ENCODE results near the gene FGG. TPM values are rescaled to one million over a fixed set of nuclear protein-coding genes. Genes with fewer than 3 reads are reported as not detected.

FGG gene
- total RNA-seq, 2 experiments from 2014 or later: not detected

DNA sequence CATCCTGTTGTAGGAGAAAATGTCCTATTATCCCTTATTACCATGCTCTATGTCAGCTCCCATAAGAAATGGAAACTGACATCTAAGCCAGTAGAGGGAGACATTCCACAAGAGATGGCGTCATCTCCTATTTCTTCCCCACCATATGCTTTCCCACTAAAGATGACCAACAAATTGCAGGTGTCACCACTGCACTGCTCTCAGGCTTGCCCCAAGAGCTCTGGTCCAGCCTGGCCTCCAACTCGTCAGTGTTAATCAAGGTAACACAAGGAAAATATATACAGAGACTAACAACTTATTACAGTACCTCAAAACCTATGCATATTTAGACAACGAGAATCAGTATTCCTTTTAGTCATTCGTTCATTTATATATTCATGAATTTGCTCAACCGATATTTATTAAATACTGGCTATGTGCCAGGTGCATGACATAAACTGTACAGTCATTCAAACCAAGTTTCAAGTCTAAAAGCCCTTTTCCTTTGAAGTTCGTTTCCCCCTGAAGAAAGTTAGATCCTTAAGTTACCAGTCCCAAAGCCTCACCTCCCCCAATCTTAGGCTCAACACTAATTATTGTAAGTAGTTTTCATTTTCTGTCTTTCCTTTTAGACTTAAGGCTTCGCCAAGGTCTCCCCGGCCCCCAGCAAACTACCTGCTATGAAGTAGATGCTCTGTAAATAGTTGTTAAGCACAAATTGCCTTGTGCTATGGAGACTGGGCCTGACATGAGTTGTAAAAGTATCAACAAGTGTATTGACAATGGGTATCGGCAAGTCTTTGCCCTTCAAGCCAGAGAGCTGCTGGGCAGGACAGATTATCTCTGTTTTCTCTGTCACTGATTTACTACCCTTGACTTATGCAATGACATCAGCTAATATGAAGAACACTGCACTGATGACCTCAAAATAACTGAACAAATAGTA lies 52.7 kb downstream of the FGG start:
- no peak for DNase-seq
- Mint-ChIP-seq H3K4me1 (peaks cover 5% of the 10 kb centered on the region), H3K27me3 (peaks cover 8% of the 10 kb centered on the region), H3K9me3 (no peaks in the 10 kb centered on the region), H3K27ac (no peak overlapping the region), H3K36me3 (no peaks in the 10 kb centered on the region), H3K4me3 (no peak overlapping the region)

DNA sequence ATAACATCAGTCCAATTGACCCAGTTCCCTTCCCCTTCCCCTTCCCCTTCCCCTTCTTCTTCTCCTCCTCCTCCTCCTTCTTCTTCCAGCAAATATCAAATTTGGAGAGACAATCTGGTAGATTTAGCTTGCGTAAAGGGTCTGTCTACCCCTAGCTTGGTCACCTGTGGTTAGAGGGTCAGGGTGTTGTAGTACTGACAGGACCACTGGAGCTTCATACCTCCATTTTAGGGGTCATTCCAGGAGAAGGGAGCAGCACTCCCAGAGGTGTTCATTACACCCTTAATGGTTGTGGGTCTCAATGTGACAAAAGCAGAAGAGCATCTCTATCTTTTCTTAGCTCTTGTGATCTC lies 53.3 kb downstream of the FGG start:
- Mint-ChIP-seq H3K4me3 (no peak overlapping the region), H3K27me3 (peaks cover 8% of the 10 kb centered on the region), H3K36me3 (no peaks in the 10 kb centered on the region), H3K4me1 (peaks cover 5% of the 10 kb centered on the region), H3K27ac (no peak overlapping the region), H3K9me3 (no peaks in the 10 kb centered on the region)
- no peak for DNase-seq

Other genes starting within 250 kb of the FGG start
- gene DCHS2, start 120.9 kb downstream of the FGG start, total RNA-seq: not detected
- gene PLRG1, start 62.3 kb downstream of the FGG start, total RNA-seq: 100 to 1,000 TPM; 150 to 152 TPM
- not detected for gene FGB, start 49.6 kb downstream of the FGG start, total RNA-seq
- not detected for gene FGA, start 21.9 kb downstream of the FGG start, total RNA-seq
- gene LRAT, start 131.3 kb upstream of the FGG start, total RNA-seq: under 1 TPM; 0.12 to 0.23 TPM
- gene RBM46, start 168.6 kb upstream of the FGG start, total RNA-seq: not detected

Data from activated naive CD8-positive, alpha-beta T cell treated with anti-CD3 and anti-CD28 coated beads for 36 hours (primary cell).